Measurements from ENCODE around the gene ADISSP.
A peak's percentile ranks its signal among the peaks of the same experiment; 100 is the strongest.

Gene ADISSP

DNA sequence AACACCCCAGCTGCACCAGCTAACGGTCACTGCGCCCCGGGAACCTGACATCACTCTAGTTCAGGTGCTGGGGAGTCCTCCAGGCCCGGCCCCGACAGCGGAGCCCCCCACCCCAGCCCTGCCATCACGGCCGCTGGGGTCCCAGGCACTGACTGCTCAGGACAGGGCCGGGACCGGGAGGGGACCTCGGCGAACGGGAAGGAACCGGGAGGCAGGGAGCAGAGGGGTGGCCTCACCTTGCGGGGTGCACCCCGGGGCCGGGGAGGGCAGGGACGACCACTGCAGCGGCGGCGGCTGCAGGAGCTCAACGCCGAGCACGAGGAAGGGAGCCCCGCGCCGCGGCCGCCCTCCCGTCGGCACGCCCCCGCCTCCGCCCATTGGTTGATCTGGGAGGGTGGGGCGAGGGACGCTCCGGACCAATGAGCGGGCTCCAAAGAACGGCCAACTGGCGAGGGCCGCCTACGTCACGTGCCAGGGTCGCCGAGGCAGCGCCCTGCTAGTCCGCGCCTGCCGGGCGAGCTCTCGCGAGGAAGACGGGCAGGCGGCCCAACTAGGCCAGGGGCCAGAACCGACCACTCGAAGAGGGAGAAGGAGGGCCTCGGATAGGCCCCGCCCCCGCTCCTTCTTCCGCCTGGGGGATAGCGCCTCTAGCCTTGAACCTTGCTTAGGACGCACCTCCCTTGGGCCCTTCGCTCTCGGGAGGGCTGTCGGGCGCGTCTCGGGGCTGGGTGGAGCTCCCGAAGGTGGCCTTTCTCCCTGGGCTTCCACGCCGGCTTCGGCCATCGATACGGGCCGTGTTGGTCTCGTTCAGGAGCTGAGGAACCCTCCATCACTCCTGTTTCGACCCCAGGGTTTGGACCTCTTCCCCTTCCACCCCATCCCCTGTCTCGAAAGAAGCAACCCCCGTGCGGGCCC lies at the start of gene ADISSP:
Gene ADISSP, minus strand, starts transcription at position 327 of the 915 bp plus-strand sequence. CDS start 7,653 bp downstream, outside the sequence.
- DNase-seq (ENCODE audit: low read depth): peak; percentile 96
- TF ChIP-seq, protein P1, sequence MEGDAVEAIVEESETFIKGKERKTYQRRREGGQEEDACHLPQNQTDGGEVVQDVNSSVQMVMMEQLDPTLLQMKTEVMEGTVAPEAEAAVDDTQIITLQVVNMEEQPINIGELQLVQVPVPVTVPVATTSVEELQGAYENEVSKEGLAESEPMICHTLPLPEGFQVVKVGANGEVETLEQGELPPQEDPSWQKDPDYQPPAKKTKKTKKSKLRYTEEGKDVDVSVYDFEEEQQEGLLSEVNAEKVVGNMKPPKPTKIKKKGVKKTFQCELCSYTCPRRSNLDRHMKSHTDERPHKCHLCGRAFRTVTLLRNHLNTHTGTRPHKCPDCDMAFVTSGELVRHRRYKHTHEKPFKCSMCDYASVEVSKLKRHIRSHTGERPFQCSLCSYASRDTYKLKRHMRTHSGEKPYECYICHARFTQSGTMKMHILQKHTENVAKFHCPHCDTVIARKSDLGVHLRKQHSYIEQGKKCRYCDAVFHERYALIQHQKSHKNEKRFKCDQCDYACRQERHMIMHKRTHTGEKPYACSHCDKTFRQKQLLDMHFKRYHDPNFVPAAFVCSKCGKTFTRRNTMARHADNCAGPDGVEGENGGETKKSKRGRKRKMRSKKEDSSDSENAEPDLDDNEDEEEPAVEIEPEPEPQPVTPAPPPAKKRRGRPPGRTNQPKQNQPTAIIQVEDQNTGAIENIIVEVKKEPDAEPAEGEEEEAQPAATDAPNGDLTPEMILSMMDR (conservative IDR thresholded peaks at IDR 0.05; ENCODE audit: low read depth, low read length): peak; percentile 24
- peak within 1 kb of the TSS; percentile 78 for H3K4me3 ChIP-seq (ENCODE audit: low read length)

DNA sequence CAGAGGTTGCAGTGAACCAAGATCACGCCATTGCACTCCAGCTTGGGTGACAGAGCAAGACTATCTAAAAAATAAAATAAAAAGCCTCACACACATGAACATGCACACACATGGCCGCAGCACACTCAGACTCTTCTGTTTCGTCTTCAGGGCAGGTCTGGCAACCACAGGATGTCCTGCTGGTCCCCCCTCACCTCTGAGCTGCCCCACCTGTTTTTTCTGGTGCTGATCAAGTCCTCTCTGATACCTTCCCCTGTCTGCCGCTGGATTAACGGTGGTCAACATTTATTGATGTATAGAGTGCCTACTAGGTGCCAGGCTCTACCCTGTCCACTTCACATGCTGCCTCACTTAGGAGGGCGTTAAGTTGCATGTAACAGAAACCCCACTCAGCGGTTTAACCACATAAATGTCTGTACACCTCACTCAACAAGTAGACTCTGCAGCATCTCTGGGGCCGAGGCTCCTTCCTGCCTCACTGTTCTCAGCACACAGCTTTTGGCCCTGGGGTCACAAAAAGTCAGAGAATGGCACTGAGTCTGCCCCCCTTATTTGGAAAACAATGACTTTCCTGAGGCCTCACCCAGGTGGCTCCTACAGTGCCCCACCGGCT lies 48.3 kb upstream of the ADISSP start:
- H3K4me3 ChIP-seq (ENCODE audit: low read length): no peak overlapping the region
- DNase-seq (ENCODE audit: low read depth): no peak
- TF ChIP-seq, protein P1 (conservative IDR thresholded peaks at IDR 0.05; ENCODE audit: low read depth, low read length): no peak

DNA sequence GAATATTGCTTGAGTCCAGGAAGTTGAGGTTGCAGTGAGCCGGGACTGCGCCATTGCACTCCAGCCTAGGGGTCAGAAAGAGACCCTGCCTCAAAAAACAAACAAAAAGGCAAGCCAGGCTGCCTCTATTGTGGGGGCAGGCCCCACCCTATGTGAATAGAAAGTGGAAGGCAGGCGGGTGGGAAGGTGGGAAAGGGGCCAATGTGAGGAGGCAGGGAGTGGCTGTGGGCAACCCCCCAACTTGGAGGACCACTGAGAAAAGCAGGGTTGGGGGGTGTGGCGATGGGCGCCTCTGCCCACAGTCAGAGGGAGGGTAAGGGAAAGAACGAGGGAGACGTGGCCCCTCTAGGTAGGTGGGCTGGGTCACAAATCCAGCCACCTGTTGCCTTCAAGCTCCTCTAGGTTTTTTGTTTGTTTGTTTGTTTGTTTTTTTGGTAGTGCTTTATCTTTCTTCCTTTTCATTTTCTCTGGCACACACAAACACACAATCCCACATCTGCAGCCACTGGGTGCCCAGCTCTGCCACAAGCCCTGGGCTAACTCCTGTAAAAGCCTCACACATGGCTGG lies 47.5 kb upstream of the ADISSP start:
- TF ChIP-seq, protein P1 (conservative IDR thresholded peaks at IDR 0.05; ENCODE audit: low read depth, low read length): no peak
- no peak for DNase-seq (ENCODE audit: low read depth)

DNA sequence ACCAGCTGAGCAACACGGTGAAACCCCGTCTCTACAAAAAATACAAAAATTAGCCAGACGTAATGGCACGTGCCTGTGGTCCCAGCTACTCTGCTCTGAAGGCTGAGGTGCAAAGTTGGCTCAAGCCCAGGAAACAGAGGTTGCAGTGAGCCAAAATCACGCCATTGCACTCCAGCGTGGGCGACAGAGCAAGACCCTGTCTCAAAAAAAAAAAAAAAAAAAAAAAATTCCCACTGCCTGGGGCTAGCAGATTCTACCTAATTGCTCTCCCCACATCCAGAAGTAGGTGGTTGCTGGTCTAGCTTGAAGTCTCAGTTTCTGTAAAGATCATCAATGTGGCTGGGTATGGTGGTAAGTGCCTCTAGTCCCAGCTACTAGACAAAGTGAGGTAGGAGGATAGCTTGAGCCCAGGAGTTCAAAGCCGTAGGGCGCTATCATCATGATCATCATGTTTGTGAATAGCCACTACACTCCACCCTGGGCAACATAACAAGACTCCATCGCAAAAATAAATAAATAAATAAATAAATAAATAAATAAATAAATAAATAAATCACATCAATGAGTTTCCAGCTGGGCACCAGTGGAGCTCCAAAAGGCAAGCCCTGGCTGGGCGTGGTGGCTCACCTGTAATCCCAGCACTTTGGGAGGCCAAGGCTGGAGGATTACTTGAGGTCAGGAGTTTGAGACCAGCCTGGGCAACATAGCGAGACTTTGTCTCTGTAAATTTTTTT lies 46.5 kb upstream of the ADISSP start:
- DNase-seq (ENCODE audit: low read depth): no peak
- TF ChIP-seq, protein P1 (conservative IDR thresholded peaks at IDR 0.05; ENCODE audit: low read depth, low read length): no peak
- no peak overlapping the region for H3K4me3 ChIP-seq (ENCODE audit: low read length)

More for the DNA sequence above, 47.5 kb upstream of the ADISSP start:
- H3K4me3 ChIP-seq (ENCODE audit: low read length): no peak overlapping the region

DNA sequence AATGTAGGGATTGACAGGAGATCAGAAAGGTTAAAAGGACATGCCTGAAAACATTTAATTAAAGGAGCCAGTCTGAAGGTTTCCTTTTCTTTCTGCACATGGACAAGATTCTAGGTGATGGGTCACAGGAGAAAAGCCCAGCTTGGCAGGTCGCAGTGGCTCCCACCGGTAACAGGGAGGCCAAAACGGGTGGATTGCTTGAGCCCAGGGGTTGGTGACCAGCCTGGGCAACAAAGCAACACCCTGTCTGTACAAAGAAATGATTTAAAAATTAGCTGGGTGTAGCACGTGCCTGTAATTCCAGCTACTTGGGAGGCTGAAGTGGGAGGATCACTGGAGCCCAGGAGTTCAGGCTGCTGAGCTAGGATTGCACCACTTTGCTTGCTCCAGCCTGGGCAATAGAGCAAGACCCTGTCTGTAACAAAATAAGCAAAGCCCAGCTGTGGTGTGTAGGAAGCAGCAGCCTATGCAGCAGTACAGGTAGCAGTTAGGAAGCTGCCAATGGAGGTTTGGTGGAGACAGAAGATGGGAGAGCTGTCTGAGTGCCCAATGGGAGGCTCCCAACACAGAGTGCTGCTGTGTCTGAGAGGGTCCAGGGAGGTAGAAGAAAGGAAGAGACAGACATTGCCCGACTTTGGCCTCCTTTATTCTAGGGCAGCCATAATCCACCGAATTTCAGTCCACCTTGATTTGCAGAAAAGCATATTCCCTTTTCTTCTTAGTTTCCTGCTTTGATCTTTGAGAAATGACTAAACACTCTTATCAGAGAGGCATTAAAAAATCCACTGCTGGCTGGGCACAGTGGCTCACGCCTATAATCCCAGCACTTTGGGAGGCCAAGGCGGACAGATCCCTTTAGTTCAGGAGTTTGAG lies 45.7 kb upstream of the ADISSP start:
- H3K4me3 ChIP-seq (ENCODE audit: low read length): no peak overlapping the region
- TF ChIP-seq, protein P1 (conservative IDR thresholded peaks at IDR 0.05; ENCODE audit: low read depth, low read length): no peak
- no peak for DNase-seq (ENCODE audit: low read depth)

DNA sequence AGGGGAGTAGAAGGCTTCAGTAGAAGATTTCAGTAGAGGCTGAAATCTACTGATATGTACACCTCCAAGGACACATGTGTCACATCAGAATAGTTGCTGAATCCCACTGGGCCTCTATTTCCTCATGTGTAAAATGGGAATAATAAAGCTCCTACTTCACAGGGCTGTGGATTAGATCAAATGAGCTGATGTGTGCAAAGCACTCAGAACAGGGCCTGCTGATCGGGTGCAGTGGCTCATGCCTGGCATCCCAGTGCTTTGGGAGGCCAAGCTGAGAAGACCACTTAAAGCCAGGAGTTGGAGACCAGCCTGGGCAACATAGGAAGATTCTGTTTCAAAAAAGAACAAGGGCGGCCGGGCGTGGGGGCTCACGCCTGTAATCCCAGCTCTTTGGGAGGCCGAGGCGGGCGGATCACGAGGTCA lies 44.7 kb upstream of the ADISSP start:
- DNase-seq (ENCODE audit: low read depth): no peak
- TF ChIP-seq, protein P1 (conservative IDR thresholded peaks at IDR 0.05; ENCODE audit: low read depth, low read length): no peak
- no peak overlapping the region for H3K4me3 ChIP-seq (ENCODE audit: low read length)

Measured in retinal pigment epithelial cell (primary cell).